Parathyroid adenoma (tissue), 2 donors: ENCODE results near the gene RNF144A.

ENCODE experiments used
- H2AFZ ChIP-seq: fragments of 300-600 bp; sonication (generic); one replicate; pipeline ENCODE4 v1.7.0; 2017; ENCODE audit warnings: antibody characterized with exemption, mild to moderate bottlenecking
- H3K27ac ChIP-seq: fragments of 300-600 bp; sonication (generic); one replicate; pipeline ENCODE4 v1.7.0; 2017
- H3K27me3 ChIP-seq: fragments of 300-600 bp; sonication (generic); one replicate; pipeline ENCODE4 v1.7.0; 2017; ENCODE audit warnings: low read length; ENCODE audit not compliant: control insufficient read depth, insufficient read depth
- H3K36me3 ChIP-seq: fragments of 300-600 bp; sonication (generic); one replicate; pipeline ENCODE4 v1.7.0; 2017; ENCODE audit warnings: low read length; ENCODE audit not compliant: control insufficient read depth, insufficient read depth
- H3K4me1 ChIP-seq: fragments of 300-600 bp; sonication (generic); one replicate; pipeline ENCODE4 v1.7.0; 2017; ENCODE audit warnings: control low read depth
- H3K4me2 ChIP-seq: fragments of 300-600 bp; sonication (generic); one replicate; pipeline ENCODE4 v1.7.0; 2017; ENCODE audit warnings: low read length
- H3K4me3 ChIP-seq: fragments of 300-600 bp; sonication (generic); one replicate; pipeline ENCODE4 v1.7.0; 2017; ENCODE audit warnings: low read depth, low read length
- H3K79me2 ChIP-seq: fragments of 300-600 bp; sonication (generic); one replicate; pipeline ENCODE4 v1.7.0; 2017; ENCODE audit warnings: control low read depth
- H3K9ac ChIP-seq: fragments of 300-600 bp; sonication (generic); one replicate; pipeline ENCODE4 v1.7.0; 2017; ENCODE audit warnings: mild to moderate bottlenecking
- H3K9me3 ChIP-seq: fragments of 300-600 bp; sonication (generic); one replicate; pipeline ENCODE4 v1.7.0; 2017; ENCODE audit warnings: low read length; ENCODE audit not compliant: control insufficient read depth
- CTCF ChIP-seq: fragments of 300-600 bp; sonication (generic); IDR thresholded peaks from one replicate; pipeline ENCODE4 v1.7.0; 2017; ENCODE audit warnings: antibody characterized with exemption, mild to moderate bottlenecking
- donor health status: primary hyperparathyroidism.

Gene RNF144A

GRCh38 chr2:6937157-6937556 is 19.9 kb downstream of the RNF144A start:
- peaks cover 61% of the 10 kb centered on the region for H3K79me2 ChIP-seq
- no peak overlapping the region for H3K9ac ChIP-seq
- H3K4me2 ChIP-seq = no peak overlapping the region
- H3K9me3 ChIP-seq = no peaks in the 10 kb centered on the region
- no peaks in the 10 kb centered on the region for H3K4me1 ChIP-seq
- no peaks in the 10 kb centered on the region for H3K27me3 ChIP-seq
- no peak for TF ChIP-seq CTCF
- no peak overlapping the region for H3K27ac ChIP-seq
- H3K4me3 ChIP-seq = no peak overlapping the region
- H3K36me3 ChIP-seq = no peaks in the 10 kb centered on the region
- no peak overlapping the region for H2AFZ ChIP-seq

GRCh38 chr2:6937582-6937981 is 20.4 kb downstream of the RNF144A start:
- H3K9me3 ChIP-seq = no peaks in the 10 kb centered on the region
- H3K36me3 ChIP-seq = no peaks in the 10 kb centered on the region
- no peak for TF ChIP-seq CTCF
- H3K79me2 ChIP-seq = peaks cover 64% of the 10 kb centered on the region
- no peak overlapping the region for H3K9ac ChIP-seq
- no peak overlapping the region for H3K4me2 ChIP-seq
- no peaks in the 10 kb centered on the region for H3K4me1 ChIP-seq
- no peak overlapping the region for H2AFZ ChIP-seq
- H3K4me3 ChIP-seq = no peak overlapping the region
- no peak overlapping the region for H3K27ac ChIP-seq
- H3K27me3 ChIP-seq = no peaks in the 10 kb centered on the region

GRCh38 chr2:6939071-6939470 is 21.9 kb downstream of the RNF144A start:
- no peak overlapping the region for H2AFZ ChIP-seq
- H3K4me1 ChIP-seq = no peaks in the 10 kb centered on the region
- no peak for TF ChIP-seq CTCF
- no peaks in the 10 kb centered on the region for H3K27me3 ChIP-seq
- H3K9ac ChIP-seq = no peak overlapping the region
- no peak overlapping the region for H3K4me2 ChIP-seq
- H3K79me2 ChIP-seq = peaks cover 57% of the 10 kb centered on the region
- H3K27ac ChIP-seq = no peak overlapping the region
- no peak overlapping the region for H3K4me3 ChIP-seq
- no peaks in the 10 kb centered on the region for H3K36me3 ChIP-seq
- H3K9me3 ChIP-seq = no peaks in the 10 kb centered on the region

GRCh38 chr2:6940820-6941219 is 23.6 kb downstream of the RNF144A start:
- no peak overlapping the region for H3K27ac ChIP-seq
- no peaks in the 10 kb centered on the region for H3K36me3 ChIP-seq
- no peaks in the 10 kb centered on the region for H3K27me3 ChIP-seq
- peaks cover 43% of the 10 kb centered on the region for H3K79me2 ChIP-seq
- H3K9me3 ChIP-seq = no peaks in the 10 kb centered on the region
- H3K4me3 ChIP-seq = no peak overlapping the region
- H2AFZ ChIP-seq = no peak overlapping the region
- no peaks in the 10 kb centered on the region for H3K4me1 ChIP-seq
- no peak overlapping the region for H3K4me2 ChIP-seq
- H3K9ac ChIP-seq = no peak overlapping the region
- no peak for TF ChIP-seq CTCF

GRCh38 chr2:6941299-6942046 is 24.3 kb downstream of the RNF144A start:
- TF ChIP-seq CTCF = no peak
- H3K36me3 ChIP-seq = no peaks in the 10 kb centered on the region
- H3K79me2 ChIP-seq = peaks cover 36% of the 10 kb centered on the region
- H2AFZ ChIP-seq = no peak overlapping the region
- H3K27ac ChIP-seq = no peak overlapping the region
- no peaks in the 10 kb centered on the region for H3K4me1 ChIP-seq
- no peak overlapping the region for H3K4me3 ChIP-seq
- no peaks in the 10 kb centered on the region for H3K27me3 ChIP-seq
- no peaks in the 10 kb centered on the region for H3K9me3 ChIP-seq
- no peak overlapping the region for H3K4me2 ChIP-seq
- no peak overlapping the region for H3K9ac ChIP-seq
